IMR-90 (cell line): ENCODE data around the gene ECSIT. TPM values are rescaled to one million over a fixed set of nuclear protein-coding genes. Genes with fewer than 3 reads are reported as not detected.

Experiments
- ATAC-seq: fragments of 200-7000 bp; cut with Tn5 transposase; 2 replicates; pipeline ENCODE4 v1.9.1; 2020; ENCODE audit warnings: low read depth, mild to moderate bottlenecking, moderate library complexity
- BruUV-seq: library from RNA; stranded (reverse); fragments of 400-500 nt; replicated peaks from 2 replicates; lab custom pipeline; 2021; lab: Mats Ljungman, UMichigan
- CTCF ChIA-PET: fragments of 300-600 bp; formaldehyde crosslinking; extraction: SDS; loops from one replicate; lab custom pipeline; 2021; ENCODE audit warnings: antibody characterized with exemption; lab: Yijun Ruan, JAX
- POLR2A ChIA-PET: fragments of 300-600 bp; sonication (Branson Sonifier 250); formaldehyde crosslinking; loops from one replicate; lab custom pipeline; 2022; ENCODE audit warnings: antibody characterized with exemption; ENCODE audit not compliant: unreplicated experiment; lab: Charles Lee
- DNase-seq: peaks from one replicate; pipeline ENCODE4 v3.0.0; 2013
- H2AFZ ChIP-seq: replicated peaks from 2 replicates; pipeline ENCODE3; 2013; ENCODE audit warnings: low read length, mild to moderate bottlenecking; ENCODE audit not compliant: poor library complexity
- H2AK5ac ChIP-seq: 2 replicates; pipeline ENCODE4 v1.6.1; 2013; ENCODE audit warnings: low read depth, low read length, inconsistent platforms
- H2AK9ac ChIP-seq: replicated peaks from 2 replicates; pipeline ENCODE3; 2013; ENCODE audit warnings: mild to moderate bottlenecking, low read depth, low read length, moderate library complexity; ENCODE audit not compliant: poor library complexity
- H2BK120ac ChIP-seq: 2 replicates; pipeline ENCODE4 v1.6.1; 2013; ENCODE audit warnings: low read depth, low read length, inconsistent platforms
- H2BK15ac ChIP-seq: 3 replicates; pipeline ENCODE4 v1.6.1; 2013; ENCODE audit warnings: low read depth, low read length, inconsistent platforms
- H2BK20ac ChIP-seq: 2 replicates; pipeline ENCODE4 v1.6.1; 2013; ENCODE audit warnings: low read depth, mild to moderate bottlenecking, inconsistent platforms, low read length, moderate library complexity
- H2BK5ac ChIP-seq: 2 replicates; pipeline ENCODE4 v1.6.1; 2013; ENCODE audit warnings: mild to moderate bottlenecking, low read depth, low read length, inconsistent platforms; ENCODE audit not compliant: poor library complexity, severe bottlenecking
- H3K14ac ChIP-seq: replicated peaks from 2 replicates; pipeline ENCODE4 v1.6.1; 2013; ENCODE audit warnings: low read depth, low read length, inconsistent platforms
- H3K18ac ChIP-seq: 2 replicates; pipeline ENCODE4 v1.6.1; 2013; ENCODE audit warnings: low read depth, low read length, control low read depth
- H3K23ac ChIP-seq: 2 replicates; pipeline ENCODE4 v1.6.1; 2013; ENCODE audit warnings: low read depth, low read length, inconsistent platforms
- H3K27ac ChIP-seq: 2 replicates; pipeline ENCODE4 v1.5.1; 2013; ENCODE audit warnings: mild to moderate bottlenecking, control low read depth, low read length; ENCODE audit not compliant: insufficient read depth
- H3K27me3 ChIP-seq: 2 replicates; pipeline ENCODE4 v1.6.1; 2013; ENCODE audit warnings: low read length; ENCODE audit not compliant: control insufficient read depth, insufficient read depth
- H3K36me3 ChIP-seq: 2 replicates; pipeline ENCODE4 v1.6.1; 2013; ENCODE audit warnings: low read length, mixed read lengths; ENCODE audit not compliant: control insufficient read depth, insufficient read depth
- H3K4ac ChIP-seq: 2 replicates; pipeline ENCODE4 v1.6.1; 2013; ENCODE audit warnings: low read depth, low read length, inconsistent platforms
- H3K4me1 ChIP-seq: 2 replicates; pipeline ENCODE4 v1.6.1; 2013; ENCODE audit warnings: low read length, mixed read lengths; ENCODE audit not compliant: control insufficient read depth, insufficient read depth
- H3K4me2 ChIP-seq: 2 replicates; pipeline ENCODE4 v1.6.1; 2013; ENCODE audit warnings: low read depth, mild to moderate bottlenecking, control low read depth, low read length, moderate library complexity
- H3K4me3 ChIP-seq: 2 replicates; pipeline ENCODE4 v1.5.1; 2013; ENCODE audit warnings: low read depth, mild to moderate bottlenecking, control low read depth, low read length, moderate library complexity; ENCODE audit not compliant: insufficient read depth
- H3K56ac ChIP-seq: 2 replicates; pipeline ENCODE4 v1.6.1; 2013; ENCODE audit warnings: low read length, inconsistent platforms; ENCODE audit not compliant: insufficient read depth; ENCODE audit errors: extremely low read depth
- H3K79me1 ChIP-seq, 2 experiments: 2 replicates each; pipeline ENCODE4 v1.6.1; 2013; ENCODE audit warnings: low read length in 2 of 2, inconsistent platforms in 1 of 2, low read depth in 1 of 2
- H3K9ac ChIP-seq: 2 replicates; pipeline ENCODE4 v1.6.1; 2013; ENCODE audit warnings: low read depth, low read length, control low read depth
- H3K9me1 ChIP-seq: 2 replicates; pipeline ENCODE4 v1.6.1; 2013; ENCODE audit warnings: low read length, inconsistent platforms; ENCODE audit not compliant: insufficient read depth
- H3K9me3 ChIP-seq: 2 replicates; pipeline ENCODE4 v1.6.1; 2013; ENCODE audit warnings: low read length; ENCODE audit not compliant: control insufficient read depth, insufficient read depth
- H4K20me1 ChIP-seq: 2 replicates; pipeline ENCODE4 v1.6.1; 2013; ENCODE audit warnings: low read length, inconsistent platforms; ENCODE audit not compliant: insufficient read depth
- H4K5ac ChIP-seq: 2 replicates; pipeline ENCODE4 v1.6.1; 2013; ENCODE audit warnings: mild to moderate bottlenecking, low read depth, low read length, control low read depth
- H4K8ac ChIP-seq, 2 experiments: 2 replicates each; pipeline ENCODE4 v1.6.1; 2013; ENCODE audit warnings: low read depth in 2 of 2, low read length in 2 of 2, control low read depth in 1 of 2, inconsistent platforms in 1 of 2
- H4K91ac ChIP-seq: 2 replicates; pipeline ENCODE4 v1.6.1; 2013; ENCODE audit warnings: low read depth, low read length, inconsistent platforms; ENCODE audit not compliant: insufficient read depth
- CEBPB ChIP-seq: IDR thresholded peaks from 2 replicates; pipeline ENCODE4 v1.6.1; 2012; ENCODE audit warnings: low read depth, low read length, improper control_type of control experiment
- CHD1 ChIP-seq: IDR thresholded peaks from 2 replicates; pipeline ENCODE4 v1.6.1; 2012; ENCODE audit warnings: low read depth, low read length, improper control_type of control experiment
- CTCF ChIP-seq: conservative IDR thresholded peaks from 2 replicates; pipeline ENCODE4 v1.5.1; 2012; ENCODE audit warnings: mild to moderate bottlenecking, low read depth, low read length, improper control_type of control experiment
- ELK1 ChIP-seq: fragments of 150-350 bp; IDR thresholded peaks from 2 replicates; pipeline ENCODE4 v1.6.1; 2016; ENCODE audit warnings: low read depth, mild to moderate bottlenecking, low read length, moderate library complexity, borderline replicate concordance
- MAZ ChIP-seq: IDR thresholded peaks from 2 replicates; pipeline ENCODE4 v1.6.1; 2012; ENCODE audit warnings: low read depth, mild to moderate bottlenecking, low read length, improper control_type of control experiment, moderate library complexity, borderline replicate concordance
- MXI1 ChIP-seq: IDR thresholded peaks from 2 replicates; pipeline ENCODE4 v1.6.1; 2012; ENCODE audit warnings: low read depth, mild to moderate bottlenecking, low read length, moderate library complexity, borderline replicate concordance
- POLR2A ChIP-seq: IDR thresholded peaks from 2 replicates; pipeline ENCODE4 v1.6.1; 2012; ENCODE audit warnings: mild to moderate bottlenecking, low read depth, low read length
- RAD21 ChIP-seq: IDR thresholded peaks from 2 replicates; pipeline ENCODE4 v1.6.1; 2012; ENCODE audit warnings: low read length, improper control_type of control experiment
- RCOR1 ChIP-seq: IDR thresholded peaks from 2 replicates; pipeline ENCODE4 v1.6.1; 2012; ENCODE audit warnings: mild to moderate bottlenecking, low read length, improper control_type of control experiment; ENCODE audit not compliant: insufficient replicate concordance
- SMC3 ChIP-seq: fragments of 150-350 bp; IDR thresholded peaks from 2 replicates; pipeline ENCODE4 v1.6.1; 2016; ENCODE audit warnings: low read depth, mild to moderate bottlenecking, antibody characterized with exemption, low read length, moderate library complexity
- WGBS, 2 experiments: methylation state at CpG; one replicate each; pipeline versions ENCODE4 v1.1.5 to v1.1.7; 2013; ENCODE audit warnings: missing lambda C conversion rate in 2 of 2; ENCODE audit not compliant: insufficient read length in 1 of 2; ENCODE audit errors: extremely low coverage in 2 of 2; 5-methylcytosine and 5-hydroxymethylcytosine counted together
- dilution Hi-C: fragments of 300-500 bp; cut with HindIII; formaldehyde crosslinking; loops from one replicate; pipeline ENCODE4 v1.14.3; 2018; ENCODE audit warnings: low sequenced_read_pairs; ENCODE audit not compliant: unreplicated experiment
- in situ Hi-C: fragments of 300-500 bp; cut with MboI; formaldehyde crosslinking; loops from 3 replicates; pipeline ENCODE4 v1.14.3; 2019; ENCODE audit warnings: low sequenced_read_pairs, inconsistent platforms, mixed read lengths
- intact Hi-C: fragments of 100-400 bp; cut with micrococcal nuclease; formaldehyde crosslinking; loops from 2 replicates; pipeline ENCODE4 v1.10.0; 2022
- polyA plus RNA-seq, 3 experiments: library from polyadenylated mRNA; depleted of rRNA; stranded (reverse); fragments of >200 nt; gene quantifications; 2 replicates each; pipeline ENCODE4 v1.2.3, GENCODE V29; 2012; ENCODE audit warnings: low replicate concordance in 1 of 3
- total RNA-seq: library from RNA; depleted of rRNA; stranded (reverse); fragments of >200 nt; gene quantifications from 2 replicates; pipeline ENCODE4 v1.2.3, GENCODE V29; 2012

Gene ECSIT
- total and polyA plus RNA-seq, 2 of the 4 experiments (the other 2 are of a cell fraction): 30.5 to 42.3 TPM

- BruUV-seq: no TSS peak
- Histone ChIP-seq H2AFZ (no peak overlapping the region), H4K5ac (no peak overlapping the region), H4K20me1 (peaks cover 14% of the 10 kb centered on the region), H3K14ac (no peak overlapping the region), H3K4me2 (no peak overlapping the region), H2AK5ac (no peak overlapping the region), H4K91ac (no peak overlapping the region), H2BK20ac (no peak overlapping the region), H3K4me3 (no peak overlapping the region), H2BK15ac (no peak overlapping the region), H3K23ac (no peak overlapping the region), H3K27me3 (no peaks in the 10 kb centered on the region), H3K4ac (no peak overlapping the region), H3K36me3 (peaks cover 52% of the 10 kb centered on the region), H3K56ac (no peak overlapping the region), H2BK5ac (no peak overlapping the region), H4K8ac (no peak overlapping the region), H3K9ac (no peak overlapping the region), H3K79me1 (peaks cover 3 to 16% of the 10 kb centered on the region in 2 experiments; a peak in 2 of 4 replicates), H3K9me1 (no peaks in the 10 kb centered on the region), H3K9me3 (no peaks in the 10 kb centered on the region), H2BK120ac (no peak overlapping the region), H3K4me1 (no peaks in the 10 kb centered on the region), H3K18ac (no peak overlapping the region), H3K27ac (no peak overlapping the region), H2AK9ac (peak overlapping the region; percentile 23)
- no peak for ATAC-seq
- intact Hi-C loops: no loop called here
- in situ Hi-C loops: no loop called here
- 72% methylated on average over 3 of the region's 8 CpGs; no CpG with 5 or more reads in 1 of the 2 experiments for WGBS, 2 experiments
- POLR2A ChIA-PET: no interaction called here
- dilution Hi-C loops: no loop called here
- DNase-seq: no peak
- no peak for TF ChIP-seq MAZ
- no peak for TF ChIP-seq CEBPB
- no peak for TF ChIP-seq RAD21
- no peak for TF ChIP-seq SMC3
- TF ChIP-seq CHD1: no peak
- no peak for TF ChIP-seq ELK1
- no peak for TF ChIP-seq MXI1
- TF ChIP-seq CTCF: no peak
- TF ChIP-seq POLR2A: no peak
- no peak for TF ChIP-seq RCOR1
- CTCF ChIA-PET: no interaction called here
These were observed 21.3 kb upstream of the ECSIT start for GRCh38 chr19:11550265-11550664.
